ENCODE measurements around the gene SLCO4A1. TPM values are rescaled to one million over a fixed set of nuclear protein-coding genes. Genes with fewer than 3 reads are reported as not detected.

Gene SLCO4A1
- total RNA-seq, 4 donors from 2014 or later, result 24.3 to 73.7 (median 40.5) TPM

DNA sequence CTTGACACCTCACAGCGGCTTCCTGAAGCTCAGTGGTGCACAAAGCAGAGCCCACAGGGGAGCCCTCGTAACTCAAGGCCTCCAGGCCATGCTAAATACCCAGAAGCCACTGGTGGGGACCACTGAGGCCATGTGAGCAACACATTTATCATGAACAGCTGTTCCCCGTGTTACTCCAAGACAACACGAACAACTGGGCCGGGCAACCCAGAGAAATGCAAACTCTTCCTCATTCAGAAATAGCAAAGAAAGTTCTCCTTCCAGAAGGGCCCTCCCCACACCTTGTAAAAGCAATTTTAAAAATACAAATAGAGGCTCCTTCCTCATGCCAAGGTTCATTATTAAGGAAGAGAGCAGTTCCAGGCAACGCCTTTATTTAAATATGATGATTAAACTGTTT is 36.3 kb upstream of the SLCO4A1 start:
- WGBS, 2 donors, result 51 to 59% methylated on average over 6 of the region's 6 CpGs
- TF ChIP-seq EP300 (IDR thresholded peaks at IDR 0.05) (no peak), POLR2A (IDR thresholded peaks at IDR 0.05) (no peak)
- TF ChIP-seq, protein P1, sequence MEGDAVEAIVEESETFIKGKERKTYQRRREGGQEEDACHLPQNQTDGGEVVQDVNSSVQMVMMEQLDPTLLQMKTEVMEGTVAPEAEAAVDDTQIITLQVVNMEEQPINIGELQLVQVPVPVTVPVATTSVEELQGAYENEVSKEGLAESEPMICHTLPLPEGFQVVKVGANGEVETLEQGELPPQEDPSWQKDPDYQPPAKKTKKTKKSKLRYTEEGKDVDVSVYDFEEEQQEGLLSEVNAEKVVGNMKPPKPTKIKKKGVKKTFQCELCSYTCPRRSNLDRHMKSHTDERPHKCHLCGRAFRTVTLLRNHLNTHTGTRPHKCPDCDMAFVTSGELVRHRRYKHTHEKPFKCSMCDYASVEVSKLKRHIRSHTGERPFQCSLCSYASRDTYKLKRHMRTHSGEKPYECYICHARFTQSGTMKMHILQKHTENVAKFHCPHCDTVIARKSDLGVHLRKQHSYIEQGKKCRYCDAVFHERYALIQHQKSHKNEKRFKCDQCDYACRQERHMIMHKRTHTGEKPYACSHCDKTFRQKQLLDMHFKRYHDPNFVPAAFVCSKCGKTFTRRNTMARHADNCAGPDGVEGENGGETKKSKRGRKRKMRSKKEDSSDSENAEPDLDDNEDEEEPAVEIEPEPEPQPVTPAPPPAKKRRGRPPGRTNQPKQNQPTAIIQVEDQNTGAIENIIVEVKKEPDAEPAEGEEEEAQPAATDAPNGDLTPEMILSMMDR (IDR thresholded peaks at IDR 0.05), result no peak
- Histone ChIP-seq H3K27me3 (peaks cover 0 to 27% of the 10 kb centered on the region in 2 donors), H3K27ac (peak overlapping the region in 1 of 4 donors; percentile 32), H3K4me3 (no peak overlapping the region), H3K4me1 (peaks cover 0 to 48% (median 33%) of the 10 kb centered on the region in 4 donors), H3K9me3 (peaks cover 0 to 3% (median 0%) of the 10 kb centered on the region in 4 donors), H3K36me3 (no peaks in the 10 kb centered on the region)
- no peak for DNase-seq (ENCODE audit: low spot score in 2 of 2)

DNA sequence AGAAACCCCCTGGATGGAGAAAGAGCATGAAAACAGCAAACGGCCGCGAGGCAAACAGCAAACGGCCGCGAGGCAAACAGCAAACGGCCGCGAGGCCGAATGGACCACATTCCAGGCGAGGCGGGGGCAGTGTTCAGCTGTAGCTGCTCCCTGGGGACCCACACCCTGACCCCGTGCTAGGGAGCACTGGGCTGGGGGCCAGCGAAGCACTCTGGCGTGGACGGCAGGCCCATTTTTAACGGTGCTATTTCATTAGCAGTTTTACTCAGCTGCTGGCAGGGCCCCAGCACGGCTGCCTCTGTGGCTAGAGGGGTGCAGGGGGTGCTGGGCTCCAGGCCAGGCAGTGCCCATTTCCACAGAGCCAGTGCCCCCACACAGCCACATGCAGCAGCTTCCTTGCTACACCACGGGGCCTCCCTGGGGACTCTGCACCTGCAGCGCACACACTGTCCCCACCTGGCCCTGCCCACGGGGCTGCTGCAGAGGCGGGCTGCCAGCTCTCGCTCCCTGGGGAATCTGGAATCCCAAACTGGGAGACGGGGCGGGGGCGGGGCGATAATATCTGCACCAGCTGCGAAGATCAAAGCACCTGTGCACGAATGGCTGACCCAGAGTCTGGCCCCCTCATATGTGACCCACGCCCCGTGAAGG is 35.6 kb upstream of the SLCO4A1 start:
- TF ChIP-seq EP300 (IDR thresholded peaks at IDR 0.05) (peak in 1 of 2 donors; percentile 27), POLR2A (IDR thresholded peaks at IDR 0.05) (no peak)
- TF ChIP-seq, protein P1 (IDR thresholded peaks at IDR 0.05), result no peak
- H3K4me3 ChIP-seq, result no peak overlapping the region
- H3K9me3 ChIP-seq, result peaks cover 0 to 5% (median 0%) of the 10 kb centered on the region in 4 donors
- peak overlapping the region in 1 of 4 donors; percentile 32 for H3K27ac ChIP-seq
- peaks cover 0 to 21% of the 10 kb centered on the region in 2 donors for H3K27me3 ChIP-seq
- H3K4me1 ChIP-seq, result peaks cover 0 to 48% (median 33%) of the 10 kb centered on the region in 4 donors
- peak; percentile 56 to 74 for DNase-seq (ENCODE audit: low spot score in 2 of 2)
- 29 to 34% methylated on average over 26 to 31 of the region's 31 CpGs for WGBS, 2 donors
- H3K36me3 ChIP-seq, result no peaks in the 10 kb centered on the region

GRCh38 chr20:62607366-62608217 is 34.7 kb upstream of the SLCO4A1 start:
- H3K27ac ChIP-seq, result no peak overlapping the region
- 82 to 83% methylated on average over 17 to 21 of the region's 21 CpGs for WGBS, 2 donors
- peaks cover 0 to 12% of the 10 kb centered on the region in 2 donors for H3K27me3 ChIP-seq
- no peak overlapping the region for H3K4me3 ChIP-seq
- H3K36me3 ChIP-seq, result no peaks in the 10 kb centered on the region
- H3K4me1 ChIP-seq, result peaks cover 0 to 45% (median 31%) of the 10 kb centered on the region in 4 donors
- DNase-seq (ENCODE audit: low spot score in 2 of 2), result no peak
- H3K9me3 ChIP-seq, result peaks cover 0 to 5% (median 0%) of the 10 kb centered on the region in 4 donors
- TF ChIP-seq EP300 (IDR thresholded peaks at IDR 0.05), result no peak
- TF ChIP-seq POLR2A (IDR thresholded peaks at IDR 0.05), result no peak
- TF ChIP-seq, protein P1 (IDR thresholded peaks at IDR 0.05), result no peak

DNA sequence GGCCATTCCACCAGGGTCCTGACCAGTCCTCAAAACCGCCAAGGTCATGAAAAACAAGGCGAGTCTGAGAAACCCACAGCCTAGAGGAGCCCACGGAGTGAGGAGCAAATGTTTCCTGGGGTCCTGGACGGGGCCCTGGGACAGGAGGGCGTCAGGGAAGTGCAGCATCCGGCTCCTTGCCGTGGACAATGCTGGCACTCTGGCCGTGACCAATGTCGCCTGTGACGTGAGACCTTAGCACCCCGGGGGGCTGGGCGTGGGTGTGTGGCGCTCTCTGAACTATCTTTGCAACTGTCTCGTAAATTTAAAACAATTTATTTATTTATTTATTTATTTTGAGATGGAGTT is 34.1 kb upstream of the SLCO4A1 start:
- DNase-seq (ENCODE audit: low spot score in 2 of 2), result no peak
- no peaks in the 10 kb centered on the region for H3K36me3 ChIP-seq
- 90 to 95% methylated on average over 13 to 14 of the region's 14 CpGs for WGBS, 2 donors
- H3K4me1 ChIP-seq, result peaks cover 0 to 39% (median 28%) of the 10 kb centered on the region in 4 donors
- H3K27ac ChIP-seq, result no peak overlapping the region
- H3K9me3 ChIP-seq, result peaks cover 0 to 5% (median 0%) of the 10 kb centered on the region in 4 donors
- H3K27me3 ChIP-seq, result peaks cover 0 to 8% of the 10 kb centered on the region in 2 donors
- no peak overlapping the region for H3K4me3 ChIP-seq
- TF ChIP-seq, protein P1 (IDR thresholded peaks at IDR 0.05), result no peak
- TF ChIP-seq POLR2A (IDR thresholded peaks at IDR 0.05) (no peak), EP300 (IDR thresholded peaks at IDR 0.05) (no peak)
